GM12892 (cell line): ENCODE data around the gene GRWD1. TPM values are rescaled to one million over a fixed set of nuclear protein-coding genes. Genes with fewer than 3 reads are reported as not detected.
A peak's percentile ranks its signal among the peaks of the same experiment; 100 is the strongest.

ENCODE experiments used
- DNase-seq: peaks from one replicate; pipeline ENCODE4 v3.0.0; 2011; ENCODE audit not compliant: insufficient read length
- FAIRE-seq: peaks from 2 replicates; lab custom pipeline; 2011; peaks lifted over from hg19 to GRCh38; lab: Jason Lieb, UNC
- POLR2A ChIP-seq: IDR thresholded peaks from 2 replicates; pipeline ENCODE4 v1.6.1; 2011; ENCODE audit warnings: low read depth, low read length, control low read depth
- POLR2AphosphoS5 ChIP-seq: IDR thresholded peaks from 2 replicates; pipeline ENCODE4 v1.6.1; 2011; ENCODE audit warnings: low read depth, low read length, control low read depth
- TAF1 ChIP-seq: IDR thresholded peaks from 2 replicates; pipeline ENCODE4 v1.6.1; 2011; ENCODE audit warnings: low read depth, mild to moderate bottlenecking, control low read depth, low read length, borderline replicate concordance
- polyA plus RNA-seq: library from polyadenylated mRNA; unstranded; fragments of >200 nt; gene quantifications from one replicate; pipeline ENCODE4 v1.2.1, GENCODE V29; 2012; ENCODE audit warnings: missing spikeins, inconsistent platforms; ENCODE audit not compliant: missing spikeins

Gene GRWD1
- polyA plus RNA-seq = 11.2 TPM

- TF ChIP-seq POLR2AphosphoS5 (peak; percentile 84), POLR2A (peak; percentile 89), TAF1 (peak; percentile 70; the same call in 1 of the 2 replicates)
- DNase-seq = peak; percentile 95
- peak; percentile 99 for FAIRE-seq
Measured at GRCh38 chr19:48445606-48446481, at the start of gene GRWD1. GRWD1 (plus strand) TSS chr19:48445983; CDS start chr19:48446006, 23 bp downstream.

DNA sequence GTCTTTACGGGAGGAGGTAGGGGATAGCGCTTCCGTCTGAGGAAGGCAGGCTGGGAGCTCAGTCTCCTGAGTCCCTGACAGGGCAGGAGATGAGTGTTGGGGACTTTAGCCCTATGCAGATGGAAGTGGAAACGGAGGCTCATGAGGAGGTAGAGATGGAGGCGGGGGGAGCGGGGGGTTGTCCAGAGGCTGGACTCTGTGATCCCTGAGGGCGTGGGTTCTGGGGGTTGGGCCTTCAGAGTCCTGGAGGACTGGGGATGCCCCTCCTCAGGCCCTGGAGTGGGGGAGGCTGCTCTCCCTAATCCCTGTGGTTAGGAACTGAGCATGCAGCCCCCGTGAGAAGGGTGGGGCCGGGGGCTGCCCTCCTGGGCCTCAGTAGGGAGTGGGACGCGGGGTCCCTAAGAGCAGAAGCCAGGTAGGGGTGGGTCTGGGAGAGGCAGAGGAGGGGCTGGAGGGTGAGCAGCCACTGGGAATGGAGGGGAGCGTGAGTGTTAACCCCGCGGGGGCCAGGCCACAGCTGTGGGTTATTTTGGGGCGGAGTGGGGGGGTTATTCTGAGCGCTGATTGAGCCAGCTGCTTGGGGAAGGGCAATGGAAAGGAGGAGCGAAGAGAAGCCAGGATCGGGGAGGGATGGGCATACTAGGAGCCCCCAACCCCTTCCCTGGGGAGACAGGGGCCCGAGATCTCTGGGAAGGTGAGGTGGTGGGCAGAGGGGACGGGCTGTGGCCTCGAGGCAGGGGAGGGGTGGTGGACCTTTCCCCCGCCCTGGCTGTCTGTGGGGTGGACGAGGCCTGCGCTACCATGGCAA is 49.6 kb upstream of the GRWD1 start:
- FAIRE-seq (no peak), DNase-seq (no peak)
- TF ChIP-seq POLR2AphosphoS5 (no peak), TAF1 (no peak), POLR2A (no peak)

DNA sequence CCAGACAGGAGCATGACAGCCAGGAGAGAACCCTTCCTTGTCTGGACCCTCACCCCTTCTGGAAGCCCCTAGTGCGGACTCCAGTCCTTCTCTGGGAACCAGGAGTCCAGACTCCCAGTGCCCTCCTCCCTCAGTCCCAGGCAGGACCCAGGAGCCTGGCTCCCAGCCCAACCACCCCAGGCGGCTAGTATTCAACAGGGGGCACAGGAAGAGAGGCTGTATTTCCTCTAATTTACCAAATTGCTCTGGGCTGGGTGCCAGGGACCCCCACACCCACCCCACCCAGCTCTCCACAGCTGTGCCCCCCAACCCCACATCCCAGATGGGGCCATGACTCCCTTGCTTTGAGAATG is 49.0 kb upstream of the GRWD1 start:
- no peak for DNase-seq
- TF ChIP-seq POLR2AphosphoS5 (no peak), TAF1 (no peak), POLR2A (no peak)
- no peak for FAIRE-seq

DNA sequence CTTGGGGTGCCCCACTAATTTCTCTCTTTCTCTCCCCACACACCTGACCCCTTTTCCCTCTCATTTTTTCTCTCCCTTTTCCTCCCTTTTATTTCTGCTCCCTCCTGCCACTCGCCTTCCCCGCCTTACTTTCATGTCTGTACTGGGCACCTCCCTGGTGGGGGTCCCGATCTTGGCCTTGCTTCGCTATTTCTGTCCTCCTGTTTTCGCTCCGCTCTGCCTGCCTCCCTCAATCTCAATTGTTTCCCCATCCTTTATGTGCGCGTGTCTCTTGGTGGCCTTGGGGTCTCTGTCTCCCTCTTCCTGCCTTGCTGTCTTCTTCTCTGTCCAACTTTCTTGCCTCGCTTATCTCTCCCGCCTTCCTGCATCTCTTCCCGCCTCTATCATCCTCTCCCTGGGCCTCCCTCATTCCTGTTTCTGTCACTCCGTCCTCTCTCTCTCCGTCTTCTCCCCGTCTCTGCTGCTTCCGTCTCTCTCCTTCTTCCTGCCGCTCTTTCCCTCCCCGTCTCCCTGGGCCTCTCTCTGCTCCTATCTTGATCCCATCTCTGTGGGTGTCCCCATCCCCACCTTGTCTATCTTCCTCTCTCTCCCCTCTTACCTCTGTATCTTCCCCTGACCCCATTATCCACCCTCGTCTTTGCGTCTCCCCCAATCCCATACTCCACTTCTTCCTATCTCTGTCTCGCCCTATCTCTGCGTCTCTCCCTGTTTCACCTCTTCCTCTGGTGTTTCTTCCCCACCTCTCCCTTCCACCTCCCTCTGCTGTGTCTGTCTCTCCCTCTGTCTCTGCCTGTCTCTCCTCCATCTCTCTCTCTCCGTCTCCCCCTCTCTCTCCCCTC is 48.3 kb upstream of the GRWD1 start:
- TF ChIP-seq TAF1 (no peak), POLR2A (0 out of 2 replicates have a peak, but pooled peaks have one; percentile 2), POLR2AphosphoS5 (no peak)
- DNase-seq (no peak), FAIRE-seq (no peak)

DNA sequence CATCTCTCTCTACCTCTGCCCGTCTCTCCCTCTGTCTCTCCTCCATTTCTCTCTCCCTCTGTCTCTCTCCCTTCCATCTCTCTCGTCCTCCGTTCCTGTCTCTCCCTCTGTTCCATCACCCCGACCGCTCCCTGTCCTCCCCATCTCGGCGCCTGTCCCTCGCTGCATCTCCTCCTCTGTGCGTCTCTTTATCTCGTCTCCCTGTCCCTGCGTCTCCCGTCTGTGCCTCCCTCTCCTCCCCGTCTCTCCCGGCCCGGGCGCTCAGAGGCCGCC is 47.7 kb upstream of the GRWD1 start:
- FAIRE-seq (peak; percentile 48), DNase-seq (no peak)
- TF ChIP-seq POLR2AphosphoS5 (no peak), TAF1 (no peak), POLR2A (no peak)

- TF ChIP-seq POLR2A (peak; percentile 59; the same call in 1 of the 2 replicates), POLR2AphosphoS5 (no peak; the same call in 1 of the 2 replicates), TAF1 (no peak)
- FAIRE-seq (peak; percentile 98), DNase-seq (peak; percentile 91)
Measured at GRCh38 chr19:48398375-48399235, 47.2 kb upstream of the GRWD1 start.

GRCh38 chr19:48400018-48400742 is 45.6 kb upstream of the GRWD1 start:
- no peak for TF ChIP-seq TAF1
- TF ChIP-seq POLR2AphosphoS5 = no peak
- no peak for TF ChIP-seq POLR2A
- peak; percentile 73 for FAIRE-seq
- no peak for DNase-seq

DNA sequence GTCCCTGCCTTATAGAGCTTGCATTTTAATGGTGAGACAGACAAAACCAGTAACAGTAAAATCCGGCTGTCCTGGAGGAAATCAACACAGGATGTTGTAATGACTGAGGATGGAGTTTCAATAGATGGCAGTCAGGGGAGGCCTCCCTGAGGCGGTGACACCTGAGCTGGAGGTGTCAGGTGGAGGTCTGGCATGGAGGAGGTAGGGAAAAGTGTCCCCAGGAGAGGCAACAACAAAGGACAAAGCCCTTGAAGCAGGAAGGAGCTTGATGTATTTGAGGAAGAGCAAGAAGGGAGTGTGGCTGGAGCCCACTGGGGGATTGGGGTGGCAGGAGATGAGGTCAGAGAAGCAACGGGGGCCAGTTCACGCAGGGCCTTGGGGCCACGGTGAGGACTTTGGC is 44.5 kb upstream of the GRWD1 start:
- DNase-seq (no peak), FAIRE-seq (no peak)
- TF ChIP-seq POLR2A = no peak
- no peak for TF ChIP-seq POLR2AphosphoS5
- no peak for TF ChIP-seq TAF1

GRCh38 chr19:48403606-48404005 is 42.2 kb upstream of the GRWD1 start:
- DNase-seq (peak; percentile 61), FAIRE-seq (peak; percentile 87)
- no peak for TF ChIP-seq TAF1
- TF ChIP-seq POLR2AphosphoS5 = no peak
- no peak for TF ChIP-seq POLR2A

- FAIRE-seq (no peak), DNase-seq (no peak)
- TF ChIP-seq POLR2A (no peak), POLR2AphosphoS5 (no peak), TAF1 (no peak)
Measured at GRCh38 chr19:48405010-48405659, 40.6 kb upstream of the GRWD1 start.
